Muscle of leg (tissue), 11 donors: ENCODE results near the gene KXD1. TPM values are rescaled to one million over a fixed set of nuclear protein-coding genes. Genes with fewer than 3 reads are reported as not detected.

Experiments used
- DNase-seq: peaks from one replicate; pipeline ENCODE4 v3.0.0; 2013
- H3K27ac ChIP-seq: one replicate; pipeline ENCODE4 v1.5.1; 2013; ENCODE audit warnings: mild to moderate bottlenecking, low read length, control low read depth
- H3K27me3 ChIP-seq: one replicate; pipeline ENCODE4 v1.6.1; 2013; ENCODE audit warnings: low read length; ENCODE audit not compliant: control insufficient read depth, insufficient read depth
- H3K36me3 ChIP-seq: one replicate; pipeline ENCODE4 v1.6.1; 2013; ENCODE audit warnings: low read length; ENCODE audit not compliant: control insufficient read depth, insufficient read depth
- H3K4me1 ChIP-seq: one replicate; pipeline ENCODE4 v1.6.1; 2013; ENCODE audit warnings: low read length; ENCODE audit not compliant: control insufficient read depth, insufficient read depth
- H3K4me3 ChIP-seq: one replicate; pipeline ENCODE4 v1.5.1; 2013; ENCODE audit warnings: low read length, control low read depth
- H3K9me3 ChIP-seq: replicated peaks from 2 replicates; pipeline ENCODE4 v1.6.1; 2013; ENCODE audit warnings: low read depth, low read length; ENCODE audit not compliant: control insufficient read depth
- WGBS: methylation state at CpG from one replicate; pipeline ENCODE4 v1.1.5; 2013; ENCODE audit warnings: missing lambda C conversion rate; ENCODE audit not compliant: insufficient coverage; 5-methylcytosine and 5-hydroxymethylcytosine counted together
- polyA plus RNA-seq, 8 donors: library from polyadenylated mRNA; unstranded; fragments of 120-200 nt; gene quantifications; one replicate each; pipeline versions ENCODE4 v1.2.1 to v1.2.3, GENCODE V29; 2013; ENCODE audit warnings: inconsistent platforms in 1 of 8, low replicate concordance in 1 of 8; ENCODE audit not compliant: insufficient read length in 8 of 8, insufficient read depth in 1 of 8
- total RNA-seq: library from RNA; stranded (reverse); fragments of 120-200 nt; gene quantifications from one replicate; pipeline ENCODE4 v1.2.4, GENCODE V29; 2013

Gene KXD1
- total and polyA plus RNA-seq, 9 donors: 47.1 to 82.3 (median 74.6) TPM

DNA sequence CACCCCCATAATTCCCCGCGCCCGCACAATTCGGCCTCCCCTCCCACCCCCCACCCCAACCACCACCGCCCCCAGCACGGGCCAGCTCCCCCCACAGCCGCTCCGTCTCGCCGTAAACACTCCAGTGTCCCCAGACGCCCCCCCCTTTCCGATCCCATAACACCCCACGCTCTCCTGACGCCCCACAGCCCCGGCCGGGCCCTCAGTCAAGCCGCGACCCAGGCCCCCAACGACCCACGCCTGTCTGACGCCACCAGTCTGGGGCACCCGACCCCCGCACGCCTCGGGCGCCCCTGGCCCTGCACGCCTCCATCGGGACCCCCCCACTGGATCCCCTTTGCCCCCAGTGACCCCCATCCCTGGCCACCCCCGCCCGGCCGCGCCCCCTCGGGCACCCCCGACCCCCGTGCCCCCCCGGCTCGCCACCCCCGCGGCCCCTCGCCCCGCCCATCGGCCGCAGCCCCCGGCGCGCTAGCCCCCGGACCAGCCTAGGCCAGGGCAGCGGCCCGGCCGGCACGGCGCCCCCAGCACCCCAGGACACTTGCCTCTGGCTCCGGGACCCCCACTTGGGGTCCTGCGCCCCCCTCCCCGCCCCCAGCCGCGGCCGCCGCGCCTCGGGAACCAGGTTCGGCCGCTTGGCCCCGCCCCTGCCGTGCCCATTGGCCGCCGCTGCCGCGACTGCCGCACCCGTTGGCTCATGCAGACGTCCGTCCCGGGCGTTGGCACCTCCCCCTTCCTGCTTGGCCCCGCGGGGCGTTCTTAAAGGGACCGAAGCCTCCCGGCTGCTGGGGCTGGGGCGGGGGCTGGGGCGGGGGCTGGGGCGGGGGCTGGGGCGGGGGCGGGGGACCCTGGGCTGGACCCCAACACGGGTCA, 14.5 kb upstream of the KXD1 start, which contains the start of gene FKBP8:
Gene FKBP8, minus strand, starts transcription at position 633 of the 873 bp plus-strand sequence. CDS start 1,603 bp downstream, outside the sequence.
- WGBS: under 1% methylated on average over 40 of the region's 86 CpGs
- peaks cover 13% of the 10 kb centered on the region for H3K4me1 ChIP-seq
- no peaks in the 10 kb centered on the region for H3K27me3 ChIP-seq
- DNase-seq: peak; percentile 96
- peak within 1 kb of the TSS; percentile 77 for H3K27ac ChIP-seq
- H3K36me3 ChIP-seq: peaks cover 23% of the 10 kb centered on the region
- H3K9me3 ChIP-seq: no peaks in the 10 kb centered on the region
- H3K4me3 ChIP-seq: peak within 1 kb of the TSS; percentile 68

DNA sequence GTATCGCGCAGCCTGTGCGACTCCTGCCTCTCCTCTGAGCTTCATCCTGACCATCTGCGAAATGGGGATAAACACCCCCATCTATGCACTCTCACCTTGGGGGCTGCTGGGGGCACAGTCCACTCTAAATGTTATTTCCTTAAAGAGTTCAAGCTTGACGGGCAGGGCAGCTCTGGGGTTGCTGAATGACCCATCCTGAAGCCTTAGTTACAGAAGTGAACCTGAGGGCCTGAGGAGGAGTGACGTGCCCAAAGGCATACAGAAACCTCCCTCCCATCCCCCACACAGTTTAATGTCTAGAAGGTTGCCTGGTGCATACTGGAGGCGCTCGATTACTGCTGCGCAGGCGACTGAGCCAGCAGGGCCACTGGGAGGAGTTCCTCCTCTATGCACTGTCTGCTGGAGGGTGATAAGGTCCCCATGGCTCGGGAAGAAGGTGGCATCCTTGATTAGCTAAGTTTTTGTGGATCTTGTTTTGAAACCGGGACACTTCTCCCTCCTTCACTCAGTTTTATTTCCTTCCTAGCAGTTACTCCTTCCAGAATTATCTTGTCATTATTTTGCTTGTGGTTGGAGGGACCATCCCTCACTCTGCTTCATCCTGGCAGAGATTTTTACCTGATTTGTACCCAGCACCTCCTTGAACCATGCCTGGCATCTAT, 13.7 kb upstream of the KXD1 start:
- peak overlapping the region; percentile 13 for H3K4me3 ChIP-seq
- no peaks in the 10 kb centered on the region for H3K27me3 ChIP-seq
- peak; percentile 66 for DNase-seq
- peaks cover 13% of the 10 kb centered on the region for H3K4me1 ChIP-seq
- H3K36me3 ChIP-seq: peaks cover 23% of the 10 kb centered on the region
- no peak overlapping the region for H3K27ac ChIP-seq
- H3K9me3 ChIP-seq: no peaks in the 10 kb centered on the region
- WGBS: 0% methylated on average over 5 of the region's 12 CpGs

DNA sequence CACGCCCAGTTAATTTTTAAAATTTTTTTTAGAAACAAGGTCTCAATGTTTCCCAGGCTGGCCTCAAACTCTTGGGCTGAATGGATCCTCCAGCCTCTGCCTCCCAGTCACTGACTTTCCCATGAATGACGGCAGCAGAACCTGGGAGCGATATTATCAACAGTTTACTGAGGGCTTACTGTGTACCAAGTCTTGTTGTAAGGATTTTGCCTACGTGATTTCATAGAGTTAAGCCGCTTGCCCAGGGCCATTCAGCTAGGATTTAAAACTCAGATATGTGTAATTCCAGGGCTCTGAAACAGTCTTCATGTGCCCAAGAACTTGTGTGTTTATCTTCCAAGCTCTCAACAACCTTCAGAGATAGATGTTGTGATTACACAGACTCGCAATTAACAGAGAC, 6.0 kb upstream of the KXD1 start:
- H3K4me3 ChIP-seq: no peak overlapping the region
- H3K27ac ChIP-seq: no peak overlapping the region
- no peaks in the 10 kb centered on the region for H3K9me3 ChIP-seq
- no peak for DNase-seq
- H3K36me3 ChIP-seq: no peaks in the 10 kb centered on the region
- no peaks in the 10 kb centered on the region for H3K4me1 ChIP-seq
- WGBS: 62% methylated on average over 3 of the region's 6 CpGs
- H3K27me3 ChIP-seq: peaks cover 2% of the 10 kb centered on the region

DNA sequence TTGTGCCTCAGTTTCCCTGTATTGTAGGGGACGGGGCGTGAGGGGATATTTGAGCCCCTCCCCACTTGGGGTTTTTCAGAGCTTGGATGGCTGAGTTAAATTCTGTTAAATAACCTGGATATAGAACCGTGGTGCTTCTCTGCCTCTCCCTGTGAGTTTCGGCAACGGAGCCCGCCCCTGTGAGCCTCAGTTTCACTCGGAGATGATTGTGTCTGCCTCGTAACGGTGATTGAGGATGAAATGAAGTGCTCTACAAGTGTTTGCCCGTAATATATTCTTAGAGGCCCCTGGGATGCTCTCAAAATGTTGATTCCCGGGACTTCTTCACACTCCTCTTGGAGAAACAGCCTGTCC, 509 bp downstream of the KXD1 start:
- Histone ChIP-seq H3K4me1 (peaks cover 24% of the 10 kb centered on the region), H3K9me3 (no peaks in the 10 kb centered on the region), H3K4me3 (peak overlapping the region; percentile 96), H3K36me3 (peaks cover 10% of the 10 kb centered on the region), H3K27me3 (no peaks in the 10 kb centered on the region), H3K27ac (peak overlapping the region; percentile 97)
- WGBS: 10% methylated on average over 6 of the region's 11 CpGs
- DNase-seq: peak; percentile 37

- peaks cover 11% of the 10 kb centered on the region for H3K36me3 ChIP-seq
Measured at GRCh38 chr19:18558604-18559003, 934 bp downstream of the KXD1 start.

GRCh38 chr19:18559685-18560084, 2.0 kb downstream of the KXD1 start:
- Histone ChIP-seq H3K36me3 (peaks cover 19% of the 10 kb centered on the region), H3K4me3 (no peak overlapping the region), H3K27me3 (no peaks in the 10 kb centered on the region), H3K27ac (no peak overlapping the region), H3K4me1 (peaks cover 24% of the 10 kb centered on the region), H3K9me3 (no peaks in the 10 kb centered on the region)
- WGBS: no CpG with 5 or more reads among the region's 5 CpGs
- no peak for DNase-seq

More at GRCh38 chr19:18558604-18559003, 934 bp downstream of the KXD1 start:
- H3K9me3 ChIP-seq: no peaks in the 10 kb centered on the region
- no CpG with 5 or more reads among the region's 3 CpGs for WGBS
- H3K4me1 ChIP-seq: peaks cover 24% of the 10 kb centered on the region
- H3K27me3 ChIP-seq: no peaks in the 10 kb centered on the region
- peak overlapping the region; percentile 96 for H3K4me3 ChIP-seq
- peak overlapping the region; percentile 97 for H3K27ac ChIP-seq
- no peak for DNase-seq

DNA sequence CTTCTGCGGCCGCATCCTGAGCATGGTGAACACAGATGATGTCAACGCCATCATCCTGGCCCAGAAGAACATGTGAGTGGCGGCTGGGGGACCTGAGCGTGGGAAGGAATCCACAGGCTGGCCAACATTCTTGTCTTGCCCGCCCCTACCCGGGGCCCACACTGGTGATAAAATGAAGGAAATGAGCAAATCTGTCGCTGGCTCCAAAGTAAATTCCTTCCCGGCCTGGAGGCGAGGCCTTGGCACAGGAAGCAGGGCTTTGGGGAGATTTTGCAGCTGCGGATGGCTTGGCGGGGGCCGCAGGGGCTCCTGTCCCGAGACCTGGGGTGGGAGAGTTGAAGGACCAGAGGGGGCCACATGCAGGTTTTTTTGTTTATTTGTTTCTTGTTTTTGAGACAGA, 4.4 kb downstream of the KXD1 start:
- H3K4me3 ChIP-seq: no peak overlapping the region
- peaks cover 22% of the 10 kb centered on the region for H3K4me1 ChIP-seq
- no peaks in the 10 kb centered on the region for H3K9me3 ChIP-seq
- no peaks in the 10 kb centered on the region for H3K27me3 ChIP-seq
- WGBS: 20% methylated on average over 14 of the region's 14 CpGs
- peak; percentile 68 for DNase-seq
- peak overlapping the region; percentile 92 for H3K27ac ChIP-seq
- H3K36me3 ChIP-seq: peaks cover 40% of the 10 kb centered on the region

GRCh38 chr19:18566953-18567352, 9.3 kb downstream of the KXD1 start:
- DNase-seq: no peak
- 88% methylated on average over 8 of the region's 8 CpGs for WGBS
- Histone ChIP-seq H3K4me3 (no peak overlapping the region), H3K27ac (no peak overlapping the region), H3K36me3 (peaks cover 60% of the 10 kb centered on the region), H3K4me1 (peaks cover 7% of the 10 kb centered on the region), H3K9me3 (no peaks in the 10 kb centered on the region), H3K27me3 (no peaks in the 10 kb centered on the region)

DNA sequence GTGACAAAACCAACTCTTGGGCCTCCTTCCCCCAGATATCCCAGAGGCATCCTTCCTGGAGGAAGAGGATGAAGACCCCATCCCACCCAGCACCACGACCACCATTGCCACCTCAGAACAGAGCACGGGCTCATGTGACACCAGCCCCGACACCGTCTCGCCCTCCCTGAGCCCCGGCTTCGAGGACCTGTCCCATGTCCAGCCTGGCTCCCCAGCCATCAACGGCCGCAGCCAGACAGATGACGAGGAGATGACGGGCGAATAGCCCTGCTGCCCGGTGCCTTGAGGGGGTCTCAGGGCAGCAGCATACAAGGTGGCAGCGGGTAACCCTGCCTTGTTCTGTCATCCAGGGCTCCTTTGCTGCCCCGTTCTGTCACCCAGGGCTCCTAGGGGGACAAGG, 10.7 kb downstream of the KXD1 start:
- H3K4me3 ChIP-seq: no peak overlapping the region
- no peaks in the 10 kb centered on the region for H3K27me3 ChIP-seq
- WGBS: 92% methylated on average over 12 of the region's 15 CpGs
- H3K9me3 ChIP-seq: no peaks in the 10 kb centered on the region
- H3K4me1 ChIP-seq: peaks cover 16% of the 10 kb centered on the region
- H3K27ac ChIP-seq: no peak overlapping the region
- H3K36me3 ChIP-seq: peaks cover 57% of the 10 kb centered on the region
- DNase-seq: no peak

DNA sequence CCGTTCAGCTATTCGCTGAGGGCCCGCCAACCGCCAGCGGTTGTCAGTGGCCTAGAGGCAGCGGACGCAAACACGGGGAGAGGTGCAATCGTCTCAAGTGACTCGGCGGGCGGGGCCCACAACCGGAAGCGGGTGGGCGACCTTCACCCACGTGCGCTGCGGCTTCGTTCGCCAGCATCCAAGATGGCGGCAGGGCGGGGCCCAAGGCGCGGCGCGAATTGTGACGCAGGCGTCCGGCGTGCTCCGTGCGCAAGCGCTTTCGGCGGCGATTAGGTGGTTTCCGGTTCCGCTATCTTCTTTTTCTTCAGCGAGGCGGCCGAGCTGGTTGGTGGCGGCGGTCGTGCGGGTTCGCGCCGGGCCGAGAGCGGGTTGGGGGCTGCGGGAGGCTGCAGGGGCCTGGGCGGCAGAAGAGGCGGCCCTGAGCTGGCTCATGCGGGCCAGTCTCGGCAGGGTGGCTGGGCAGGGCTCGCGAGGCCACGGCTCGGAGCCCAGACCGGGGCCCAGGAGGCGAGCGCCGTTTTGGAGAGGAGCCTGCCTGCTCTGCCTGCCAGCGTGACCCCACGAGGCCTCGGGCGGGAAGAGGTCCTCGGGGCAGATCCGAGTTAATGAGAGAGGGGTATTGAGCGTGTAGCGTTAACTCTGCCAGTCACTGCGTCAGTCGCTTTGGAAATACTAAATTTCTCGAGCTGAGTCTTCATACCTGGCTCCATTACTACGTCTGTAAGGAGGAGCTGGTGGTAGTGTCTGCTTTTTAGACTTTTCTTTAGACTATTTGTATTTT, 14.1 kb downstream of the KXD1 start, which contains the start of gene UBA52:
Gene UBA52, plus strand, starts transcription at position 294 of the 781 bp plus-strand sequence. CDS start 1,444 bp downstream, outside the sequence.
- Histone ChIP-seq H3K4me1 (peaks cover 17% of the 10 kb centered on the region), H3K27me3 (no peaks in the 10 kb centered on the region), H3K27ac (peak within 1 kb of the TSS; percentile 78), H3K36me3 (peaks cover 63% of the 10 kb centered on the region), H3K9me3 (no peaks in the 10 kb centered on the region), H3K4me3 (peak within 1 kb of the TSS; percentile 83)
- WGBS: under 1% methylated on average over 75 of the region's 75 CpGs
- DNase-seq: peak; percentile 99
